ENCODE measurements around the gene KCNK10. TPM values are rescaled to one million over a fixed set of nuclear protein-coding genes. Genes with fewer than 3 reads are reported as not detected.

The KCNK10 gene
- polyA plus RNA-seq, 2 of the 4 experiments (the other 2 are of a cell fraction) = not detected

GRCh38 chr14:88325883-88326282 is 2.8 kb upstream of the KCNK10 start:
- no peak for TF ChIP-seq RARB (CRISPR knock-in tag; IDR thresholded peaks at IDR 0.05)
- no peak for TF ChIP-seq RFX5 (IDR thresholded peaks at IDR 0.05)
- no peak for TF ChIP-seq ZSCAN20 (CRISPR knock-in tag; IDR thresholded peaks at IDR 0.05)
- no peak for TF ChIP-seq ZC3H11A (IDR thresholded peaks at IDR 0.05)
- TF ChIP-seq ATOH8 (CRISPR knock-in tag; IDR thresholded peaks at IDR 0.05; ENCODE audit: low read depth) = no peak
- no peak for TF ChIP-seq NFE2L2 (conservative IDR thresholded peaks at IDR 0.05; ENCODE audit: low read length)
- no peak for TF ChIP-seq HOXB5 (CRISPR knock-in tag; IDR thresholded peaks at IDR 0.05)
- TF ChIP-seq SMC3 (IDR thresholded peaks at IDR 0.05) = no peak
- TF ChIP-seq EHMT2 (IDR thresholded peaks at IDR 0.05; ENCODE audit: low read depth) = no peak
- no peak for TF ChIP-seq RAD21 (conservative IDR thresholded peaks at IDR 0.05 in 1 of 2, IDR thresholded peaks at IDR 0.05 in 1 of 2)
- TF ChIP-seq GATA3 (IDR thresholded peaks at IDR 0.05; ENCODE audit: borderline replicate concordance) = no peak
- Histone ChIP-seq H3K4me1 (no peaks in the 10 kb centered on the region), H3K9me3 (no peaks in the 10 kb centered on the region), H3K4me3 (no peak overlapping the region), H3K4me2 (no peak overlapping the region), H3K27ac (no peak overlapping the region)
- ATAC-seq (no peak), DNase-seq (ENCODE audit: low read depth in 1 of 2, low spot score in 1 of 2) (no peak), FAIRE-seq (no peak)
- CTCF ChIA-PET = interaction anchor here (1.5 kb wide), 1 partner anchor 10 kb away, joined by 3 read pairs; no protein-coding TSS in a partner anchor
- POLR2A ChIA-PET = no interaction called here
- WGBS (ENCODE audit: missing lambda C conversion rate) = 0% methylated on average over 5 of the region's 5 CpGs

GRCh38 chr14:88324930-88325329 is 1.9 kb upstream of the KCNK10 start:
- CTCF ChIA-PET = no interaction called here
- no peaks in the 10 kb centered on the region for H3K4me1 ChIP-seq
- FAIRE-seq (no peak), ATAC-seq (no peak; a peak in 2 of 6 replicates), DNase-seq (ENCODE audit: low read depth in 1 of 2, low spot score in 1 of 2) (no peak)
- no peaks in the 10 kb centered on the region for H3K9me3 ChIP-seq
- no peak overlapping the region for H3K4me2 ChIP-seq
- 40% methylated on average over 6 of the region's 6 CpGs for WGBS (ENCODE audit: missing lambda C conversion rate)
- POLR2A ChIA-PET = no interaction called here
- H3K4me3 ChIP-seq = no peak overlapping the region
- no peak for TF ChIP-seq TFCP2L1 (CRISPR knock-in tag; IDR thresholded peaks at IDR 0.05)
- TF ChIP-seq NR3C1 (IDR thresholded peaks at IDR 0.05) = no peak
- TF ChIP-seq CHD4 (IDR thresholded peaks at IDR 0.05; ENCODE audit: borderline replicate concordance) = no peak
- TF ChIP-seq PHF8 (IDR thresholded peaks at IDR 0.05; ENCODE audit: borderline replicate concordance, low read depth) = no peak
- no peak for TF ChIP-seq USF2 (IDR thresholded peaks at IDR 0.05)
- no peak for TF ChIP-seq MYC (IDR thresholded peaks at IDR 0.05; ENCODE audit: borderline replicate concordance, low read length)
- H3K27ac ChIP-seq = no peak overlapping the region

- Histone ChIP-seq H3K9me3 (no peaks in the 10 kb centered on the region), H3K4me1 (no peaks in the 10 kb centered on the region), H3K4me2 (no peak overlapping the region), H3K4me3 (no peak overlapping the region), H3K27ac (no peak overlapping the region)
- no peak for FAIRE-seq
- CTCF ChIA-PET = interaction anchor here (0.9 kb wide), 1 partner anchor 23 kb away, joined by 3 read pairs; no protein-coding TSS in a partner anchor
- 15% methylated on average over 3 of the region's 4 CpGs for WGBS (ENCODE audit: missing lambda C conversion rate)
- ATAC-seq = peak in 1 of 2 experiments; percentile 19; a peak in 1 of 6 replicates
- DNase-seq (ENCODE audit: low read depth in 1 of 2, low spot score in 1 of 2) = no peak
- POLR2A ChIA-PET = no interaction called here
- TF ChIP-seq SMC3 (IDR thresholded peaks at IDR 0.05) (no peak), CBX2 (IDR thresholded peaks at IDR 0.05; ENCODE audit: borderline replicate concordance, low read depth) (no peak), ELK1 (IDR thresholded peaks at IDR 0.05; ENCODE audit: low read depth, low read length) (no peak), ZSCAN20 (CRISPR knock-in tag; IDR thresholded peaks at IDR 0.05) (no peak), RCOR1 (IDR thresholded peaks at IDR 0.05; ENCODE audit: low read depth, low read length) (no peak), RFX5 (IDR thresholded peaks at IDR 0.05) (no peak), RNF2 (IDR thresholded peaks at IDR 0.05; ENCODE audit: borderline replicate concordance, low read depth) (no peak), KDM1A (IDR thresholded peaks at IDR 0.05; ENCODE audit: low read depth) (no peak), HES2 (IDR thresholded peaks at IDR 0.05) (no peak), FOSL2 (IDR thresholded peaks at IDR 0.05) (no peak), FOSL2 (CRISPR knock-in tag; IDR thresholded peaks at IDR 0.05) (no peak), ATOH8 (CRISPR knock-in tag; IDR thresholded peaks at IDR 0.05; ENCODE audit: low read depth) (no peak), MAX (IDR thresholded peaks at IDR 0.05) (no peak)
Measured at GRCh38 chr14:88324491-88324890, 1.4 kb upstream of the KCNK10 start.
